Caco-2 (cell line): Measurements from ENCODE around the gene CROCC. TPM values are rescaled to one million over a fixed set of nuclear protein-coding genes. Genes with fewer than 3 reads are reported as not detected.

Experiments used
- BruUV-seq: library from RNA; stranded (reverse); fragments of 400-500 nt; replicated peaks from 2 replicates; lab custom pipeline; 2021; lab: Mats Ljungman, UMichigan
- CTCF ChIA-PET: fragments of 300-600 bp; sonication (Branson Sonifier 250); formaldehyde crosslinking; loops from one replicate; lab custom pipeline; 2022; ENCODE audit warnings: antibody characterized with exemption; lab: Charles Lee
- POLR2A ChIA-PET: fragments of 300-600 bp; sonication (Branson Sonifier 250); formaldehyde crosslinking; loops from one replicate; lab custom pipeline; 2022; ENCODE audit warnings: antibody characterized with exemption; lab: Charles Lee
- DNase-seq, 2 experiments: peaks; one replicate each; pipeline versions ENCODE4 v3.0.0 to v3.0.0-alpha.2; 2020 to 2022
- H3K27me3 ChIP-seq: replicated peaks from 2 replicates; pipeline ENCODE4 v1.6.0; 2011; ENCODE audit warnings: low read length; ENCODE audit not compliant: control insufficient read depth, insufficient read depth
- H3K36me3 ChIP-seq: 2 replicates; pipeline ENCODE4 v1.5.1; 2011; ENCODE audit warnings: low read length; ENCODE audit not compliant: control insufficient read depth, insufficient read depth
- H3K4me1 ChIP-seq: fragments of 250-450 bp; sonication (Bioruptor Pico); 2 replicates; pipeline ENCODE4 v1.5.1; 2020; ENCODE audit warnings: mild to moderate bottlenecking
- H3K4me3 ChIP-seq: 2 replicates; pipeline ENCODE4 v1.5.1; 2011; ENCODE audit warnings: low read depth, mild to moderate bottlenecking, control low read depth, low read length
- H3K9me3 ChIP-seq: fragments of 250-450 bp; sonication (Bioruptor Pico); 2 replicates; pipeline ENCODE4 v1.5.1; 2020; ENCODE audit warnings: mild to moderate bottlenecking, moderate library complexity
- H3K27ac Mint-ChIP-seq: one replicate; pipeline ENCODE4 v1.8.0; 2022; ENCODE audit warnings: mixed read lengths; ENCODE audit not compliant: unreplicated experiment
- H3K27me3 Mint-ChIP-seq: one replicate; pipeline ENCODE4 v1.8.0; 2022; ENCODE audit warnings: mixed read lengths; ENCODE audit not compliant: insufficient read depth, unreplicated experiment
- H3K36me3 Mint-ChIP-seq: one replicate; pipeline ENCODE4 v1.8.0; 2022; ENCODE audit warnings: mild to moderate bottlenecking, mixed read lengths; ENCODE audit not compliant: insufficient read depth, unreplicated experiment
- H3K4me1 Mint-ChIP-seq: one replicate; pipeline ENCODE4 v1.8.0; 2022; ENCODE audit warnings: low read depth, mixed read lengths; ENCODE audit not compliant: unreplicated experiment
- H3K4me3 Mint-ChIP-seq: one replicate; pipeline ENCODE4 v1.8.0; 2022; ENCODE audit warnings: mild to moderate bottlenecking, moderate library complexity, mixed read lengths; ENCODE audit not compliant: unreplicated experiment
- H3K9me3 Mint-ChIP-seq: one replicate; pipeline ENCODE4 v1.8.0; 2022; ENCODE audit warnings: mixed read lengths; ENCODE audit not compliant: unreplicated experiment
- intact Hi-C: fragments of 100-400 bp; cut with micrococcal nuclease; formaldehyde crosslinking; loops from one replicate; pipeline ENCODE4 v1.10.0; 2022; ENCODE audit not compliant: unreplicated experiment
- total RNA-seq: library from RNA; stranded (reverse); gene quantifications from 2 replicates; pipeline ENCODE4 v1.2.3, GENCODE V29; 2022
- TF ChIP-seq, protein P1 (sequence below), 2 experiments: fragments of 200-600 bp in 1 of 2; IDR thresholded peaks; 1 replicate in 1 of 2; 2 replicates in 1 of 2; pipeline versions ENCODE4 v1.5.1 to v1.8.0; 2011 to 2022; ENCODE audit warnings: antibody characterized with exemption in 1 of 2, control low read depth in 1 of 2, inconsistent platforms in 1 of 2, low read depth in 1 of 2, low read length in 1 of 2, mild to moderate bottlenecking in 1 of 2, moderate library complexity in 1 of 2; ENCODE audit not compliant: insufficient read depth in 1 of 2, severe bottlenecking in 1 of 2, unreplicated experiment in 1 of 2

The CROCC gene
- total RNA-seq, 1 experiment from 2014 or later = 7.6 TPM

DNA sequence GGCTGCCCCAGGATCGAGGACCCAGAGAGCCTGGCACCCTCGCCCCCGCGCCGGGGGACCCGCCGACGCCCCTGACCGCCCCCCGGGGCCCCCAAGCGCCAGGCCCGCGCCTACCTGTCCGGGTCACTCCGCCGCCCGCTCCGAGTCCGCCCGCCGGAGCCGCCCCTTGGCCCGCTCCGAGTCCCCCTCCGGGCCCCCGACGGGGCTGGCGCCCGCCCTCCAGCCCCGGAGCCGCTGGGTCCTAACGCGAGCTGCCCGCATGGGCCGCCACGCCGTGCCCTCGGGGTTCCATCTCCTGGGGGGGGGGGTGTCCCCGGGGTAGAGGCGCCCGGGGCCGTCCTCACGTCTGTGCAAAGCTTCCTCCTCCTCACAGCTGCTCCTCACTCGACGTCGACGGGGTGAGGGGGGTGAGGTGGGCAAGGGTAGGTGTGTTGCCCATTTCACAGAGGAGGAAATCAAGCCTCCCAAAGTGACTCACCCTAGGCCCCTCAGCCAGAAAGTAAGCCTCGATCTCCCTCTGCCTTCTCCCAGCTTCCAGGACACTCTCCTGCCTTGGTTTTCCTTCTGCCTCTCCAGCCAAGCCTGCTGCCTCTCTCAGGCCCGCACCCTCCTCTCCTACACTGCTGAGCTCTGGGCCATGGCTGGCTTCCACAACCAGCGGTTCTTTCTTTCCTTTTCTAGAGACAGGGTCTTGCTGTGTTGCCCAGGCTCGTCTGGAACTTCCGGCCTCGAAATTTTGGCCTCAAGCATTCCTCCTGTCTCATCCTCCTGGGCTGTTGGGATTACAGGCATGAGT, 58.9 kb downstream of the CROCC start, which contains the start of gene MFAP2:
Gene MFAP2 (minus strand): TSS at position 148 of the 796 bp plus-strand sequence. CDS start 2,347 bp downstream, outside the sequence.
- Mint-ChIP-seq H3K36me3 (no peaks in the 10 kb centered on the region), H3K9me3 (no peaks in the 10 kb centered on the region), H3K4me3 (peak within 1 kb of the TSS; percentile 63), H3K27me3 (no peaks in the 10 kb centered on the region), H3K27ac (peak within 1 kb of the TSS; percentile 13), H3K4me1 (peaks cover 16% of the 10 kb centered on the region)
- TF ChIP-seq, protein P1, sequence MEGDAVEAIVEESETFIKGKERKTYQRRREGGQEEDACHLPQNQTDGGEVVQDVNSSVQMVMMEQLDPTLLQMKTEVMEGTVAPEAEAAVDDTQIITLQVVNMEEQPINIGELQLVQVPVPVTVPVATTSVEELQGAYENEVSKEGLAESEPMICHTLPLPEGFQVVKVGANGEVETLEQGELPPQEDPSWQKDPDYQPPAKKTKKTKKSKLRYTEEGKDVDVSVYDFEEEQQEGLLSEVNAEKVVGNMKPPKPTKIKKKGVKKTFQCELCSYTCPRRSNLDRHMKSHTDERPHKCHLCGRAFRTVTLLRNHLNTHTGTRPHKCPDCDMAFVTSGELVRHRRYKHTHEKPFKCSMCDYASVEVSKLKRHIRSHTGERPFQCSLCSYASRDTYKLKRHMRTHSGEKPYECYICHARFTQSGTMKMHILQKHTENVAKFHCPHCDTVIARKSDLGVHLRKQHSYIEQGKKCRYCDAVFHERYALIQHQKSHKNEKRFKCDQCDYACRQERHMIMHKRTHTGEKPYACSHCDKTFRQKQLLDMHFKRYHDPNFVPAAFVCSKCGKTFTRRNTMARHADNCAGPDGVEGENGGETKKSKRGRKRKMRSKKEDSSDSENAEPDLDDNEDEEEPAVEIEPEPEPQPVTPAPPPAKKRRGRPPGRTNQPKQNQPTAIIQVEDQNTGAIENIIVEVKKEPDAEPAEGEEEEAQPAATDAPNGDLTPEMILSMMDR (IDR thresholded peaks at IDR 0.05; ENCODE audit: insufficient read depth in 1 of 2, low read depth in 1 of 2, low read length in 1 of 2, severe bottlenecking in 1 of 2, unreplicated experiment in 1 of 2) = no peak
- Histone ChIP-seq H3K9me3 (no peaks in the 10 kb centered on the region), H3K27me3 (no peaks in the 10 kb centered on the region), H3K4me1 (no peaks in the 10 kb centered on the region), H3K36me3 (no peaks in the 10 kb centered on the region), H3K4me3 (peak within 1 kb of the TSS; percentile 47)
- ChIA-PET POLR2A (no interaction called here), CTCF (interaction anchor here (0.6 kb wide), 2 partner anchors 30 to 672 kb away, joined by 3 read pairs; no protein-coding TSS in a partner anchor)
- no TSS peak for BruUV-seq
- intact Hi-C loops = no loop called here
- DNase-seq = peak in 1 of 2 experiments; percentile 35

DNA sequence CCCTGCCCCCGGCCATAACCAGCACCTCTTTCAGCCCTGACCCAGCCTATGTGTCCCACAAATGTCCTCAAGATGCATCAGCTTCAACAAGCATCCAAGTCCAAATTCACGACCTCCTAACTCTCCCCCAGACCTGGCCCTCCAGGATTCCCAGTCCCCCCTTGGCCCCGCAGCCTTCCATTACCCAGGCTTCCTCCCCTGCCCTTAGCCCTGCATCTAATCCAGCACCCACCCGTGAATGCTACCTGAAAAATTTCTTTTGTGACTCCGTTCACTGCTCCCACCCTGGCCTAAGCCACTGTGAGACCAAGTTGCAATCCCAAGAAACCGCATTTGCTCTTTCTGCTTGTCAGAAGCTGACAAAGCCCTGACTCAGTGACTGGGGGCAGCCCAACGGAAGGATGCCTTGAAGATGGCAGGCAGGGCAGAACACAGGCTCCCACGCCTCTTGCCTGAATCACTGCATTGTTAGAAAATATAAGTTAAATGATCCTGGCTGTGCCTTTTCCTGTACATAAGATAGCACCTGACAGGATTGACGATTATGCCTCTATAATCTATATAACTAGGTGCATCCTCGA, 59.6 kb downstream of the CROCC start:
- TF ChIP-seq, protein P1 (IDR thresholded peaks at IDR 0.05; ENCODE audit: insufficient read depth in 1 of 2, low read depth in 1 of 2, low read length in 1 of 2, severe bottlenecking in 1 of 2, unreplicated experiment in 1 of 2) = no peak
- Histone ChIP-seq H3K27me3 (no peaks in the 10 kb centered on the region), H3K36me3 (no peaks in the 10 kb centered on the region), H3K4me1 (no peaks in the 10 kb centered on the region), H3K4me3 (no peak overlapping the region), H3K9me3 (no peaks in the 10 kb centered on the region)
- Mint-ChIP-seq H3K9me3 (no peaks in the 10 kb centered on the region), H3K27me3 (no peaks in the 10 kb centered on the region), H3K36me3 (no peaks in the 10 kb centered on the region), H3K4me1 (peaks cover 16% of the 10 kb centered on the region), H3K4me3 (peak overlapping the region; percentile 63), H3K27ac (peak overlapping the region; percentile 13)
- no TSS peak for BruUV-seq
- DNase-seq = no peak
- ChIA-PET POLR2A (interaction anchor here (0.7 kb wide), 1 partner anchor 33 kb away, joined by 14 read pairs; no protein-coding TSS in a partner anchor), CTCF (interaction anchor here (0.6 kb wide), 1 partner anchor 672 kb away, joined by 3 read pairs; no protein-coding TSS in a partner anchor)
- intact Hi-C loops = no loop called here

DNA sequence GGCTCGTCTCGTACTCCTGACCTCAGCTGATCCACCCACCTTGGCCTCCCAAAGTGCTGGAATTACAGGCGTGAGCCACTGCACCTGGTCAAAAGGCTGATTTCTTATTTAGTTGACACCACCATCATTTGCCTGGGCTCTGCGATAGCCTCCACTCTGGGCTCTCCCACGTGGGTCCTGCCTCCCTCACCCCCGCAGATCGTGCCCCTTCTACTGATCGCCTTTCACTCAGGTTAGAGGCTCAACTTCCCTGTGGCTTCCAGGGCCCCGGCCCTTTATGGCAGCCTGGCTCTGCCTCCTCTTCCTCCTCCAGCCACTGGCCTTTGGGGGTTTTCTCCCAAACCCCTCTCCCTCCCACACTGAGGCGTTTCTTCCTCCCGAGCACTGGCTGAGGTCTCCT, 61.2 kb downstream of the CROCC start:
- no peak for DNase-seq
- Mint-ChIP-seq H3K27me3 (no peaks in the 10 kb centered on the region), H3K4me1 (peaks cover 16% of the 10 kb centered on the region), H3K27ac (peak overlapping the region; percentile 7), H3K9me3 (no peaks in the 10 kb centered on the region), H3K4me3 (no peak overlapping the region), H3K36me3 (no peaks in the 10 kb centered on the region)
- intact Hi-C loops = no loop called here
- H3K36me3 ChIP-seq = no peaks in the 10 kb centered on the region
- no peaks in the 10 kb centered on the region for H3K9me3 ChIP-seq
- H3K4me3 ChIP-seq = no peak overlapping the region
- no peaks in the 10 kb centered on the region for H3K4me1 ChIP-seq
- CTCF ChIA-PET = no interaction called here
- BruUV-seq = no TSS peak
- TF ChIP-seq, protein P1 (IDR thresholded peaks at IDR 0.05; ENCODE audit: insufficient read depth in 1 of 2, low read depth in 1 of 2, low read length in 1 of 2, severe bottlenecking in 1 of 2, unreplicated experiment in 1 of 2) = no peak
- H3K27me3 ChIP-seq = no peaks in the 10 kb centered on the region
- POLR2A ChIA-PET = no interaction called here
